ENCODE results near the gene LTA4H. TPM values are rescaled to one million over a fixed set of nuclear protein-coding genes. Genes with fewer than 3 reads are reported as not detected.

LTA4H gene
- total and polyA plus RNA-seq, 8 donors: 20.0 to 57.1 (median 31.0) TPM

- Histone ChIP-seq H3K4me1 (no peaks in the 10 kb centered on the region), H3K36me3 (no peaks in the 10 kb centered on the region), H3K4me3 (no peak overlapping the region), H3K27me3 (no peaks in the 10 kb centered on the region), H3K9me3 (no peaks in the 10 kb centered on the region), H3K27ac (no peak overlapping the region)
- intact Hi-C loops (cut with DNase I): no loop called here
- TF ChIP-seq CTCF (IDR thresholded peaks at IDR 0.05): no peak
- ATAC-seq (no peak), DNase-seq (no peak), FAIRE-seq (no peak)
- WGBS, 2 donors: 84% methylated on average over 7 of the region's 7 CpGs
Observed at GRCh38 chr12:95955549-95956159, 79.7 kb downstream of the LTA4H start.

GRCh38 chr12:95953000-95953399, 82.4 kb downstream of the LTA4H start:
- no peak for FAIRE-seq
- no peak overlapping the region for H3K27ac ChIP-seq
- no peak overlapping the region for H3K4me3 ChIP-seq
- WGBS, 2 donors: 66 to 85% methylated on average over 1 of the region's 1 CpG
- H3K36me3 ChIP-seq: no peaks in the 10 kb centered on the region
- no peak for DNase-seq
- H3K27me3 ChIP-seq: no peaks in the 10 kb centered on the region
- ATAC-seq: no peak
- TF ChIP-seq CTCF (IDR thresholded peaks at IDR 0.05): no peak
- no peaks in the 10 kb centered on the region for H3K9me3 ChIP-seq
- H3K4me1 ChIP-seq: no peaks in the 10 kb centered on the region
- intact Hi-C loops (cut with DNase I): no loop called here

- TF ChIP-seq CTCF (IDR thresholded peaks at IDR 0.05): no peak
- Histone ChIP-seq H3K9me3 (no peaks in the 10 kb centered on the region), H3K4me3 (no peak overlapping the region), H3K4me1 (no peaks in the 10 kb centered on the region), H3K27ac (no peak overlapping the region), H3K27me3 (no peaks in the 10 kb centered on the region), H3K36me3 (no peaks in the 10 kb centered on the region)
- FAIRE-seq (no peak), DNase-seq (no peak), ATAC-seq (peak in 1 of 4 donors; percentile 22)
- intact Hi-C loops (cut with DNase I): no loop called here
Observed at GRCh38 chr12:95951515-95951914, 83.9 kb downstream of the LTA4H start.

Other genes starting within 250 kb of the LTA4H start
- gene NTN4, start 244.8 kb downstream of the LTA4H start, total RNA-seq: 10 to 100 TPM; 14.6 to 63.9 (median 22.7) TPM
- gene NTN4, start 244.8 kb downstream of the LTA4H start, polyA plus RNA-seq: 10 to 100 TPM; 15.5 to 18.1 TPM
- 1 to 10 TPM; 4.8 to 9.1 (median 6.5) TPM for gene SNRPF, start 176.6 kb downstream of the LTA4H start, total RNA-seq
- 10 to 100 TPM; 17.3 to 21.7 TPM for gene SNRPF, start 176.6 kb downstream of the LTA4H start, polyA plus RNA-seq
- not detected for gene CCDC38, start 93.0 kb downstream of the LTA4H start, total RNA-seq
- under 1 TPM in 1 of 2 donors, not detected in 1; 0.05 TPM for gene CCDC38, start 93.0 kb downstream of the LTA4H start, polyA plus RNA-seq
- 1 to 10 TPM in 2 of 6 donors, under 1 TPM in 4; 0.55 to 1.1 (median 0.81) TPM for gene AMDHD1, start 92.3 kb downstream of the LTA4H start, total RNA-seq
- gene AMDHD1, start 92.3 kb downstream of the LTA4H start, polyA plus RNA-seq: 1 to 10 TPM; 1.1 to 1.8 TPM
- under 1 TPM in 5 of 6 donors, not detected in 1; 0.08 to 0.70 (median 0.58) TPM for gene HAL, start 39.2 kb downstream of the LTA4H start, total RNA-seq
- gene HAL, start 39.2 kb downstream of the LTA4H start, polyA plus RNA-seq: 1 to 10 TPM in 1 of 2 donors, under 1 TPM in 1; 0.38 to 1.2 TPM
- 10 to 100 TPM in 1 of 6 donors, 1 to 10 TPM in 5; 4.0 to 12.9 (median 7.2) TPM for gene ELK3, start 158.8 kb upstream of the LTA4H start, total RNA-seq
- 1 to 10 TPM; 2.9 to 4.4 TPM for gene ELK3, start 158.8 kb upstream of the LTA4H start, polyA plus RNA-seq

Measured in pancreas (tissue), 10 donors.